Astrocyte of the spinal cord (primary cell): ENCODE results near the gene GOPC.

ENCODE experiments used
- DNase-seq: peaks from one replicate; pipeline ENCODE4 v3.0.0; 2011; ENCODE audit warnings: low read depth, low spot score
- H3K4me3 ChIP-seq: 2 replicates; pipeline ENCODE4 v1.5.1; 2011; ENCODE audit warnings: low read depth, mild to moderate bottlenecking, low read length, moderate library complexity
- in situ Hi-C: cut with HindIII; loops from 2 replicates; pipeline ENCODE4 v1.10.0; 2017; ENCODE audit warnings: low sequenced_read_pairs
- TF ChIP-seq, protein P1 (sequence below): IDR thresholded peaks from 2 replicates; pipeline ENCODE4 v1.5.1; 2012; ENCODE audit warnings: low read depth, mild to moderate bottlenecking, low read length, inconsistent platforms

The GOPC gene

DNA sequence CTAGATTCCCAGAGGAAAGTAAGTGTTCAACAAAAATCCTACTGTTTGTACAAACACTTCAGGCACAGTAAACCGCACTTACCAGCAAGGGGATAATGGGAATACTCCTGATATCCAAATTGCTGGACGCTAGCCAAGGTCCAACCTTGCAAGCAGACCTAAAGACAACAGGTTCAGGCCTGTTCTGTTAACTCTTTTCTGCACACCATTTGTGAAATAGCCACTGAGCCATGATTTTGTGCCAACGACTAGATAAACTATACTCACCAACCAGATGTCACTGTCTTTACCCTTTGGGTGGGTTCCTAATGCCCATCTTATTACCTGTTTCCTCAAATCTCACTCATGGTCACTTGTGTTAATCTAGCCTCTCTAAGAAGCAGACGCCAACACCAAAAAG, 43.5 kb downstream of the GOPC start:
- in situ Hi-C loops: no loop called here
- TF ChIP-seq, protein P1, sequence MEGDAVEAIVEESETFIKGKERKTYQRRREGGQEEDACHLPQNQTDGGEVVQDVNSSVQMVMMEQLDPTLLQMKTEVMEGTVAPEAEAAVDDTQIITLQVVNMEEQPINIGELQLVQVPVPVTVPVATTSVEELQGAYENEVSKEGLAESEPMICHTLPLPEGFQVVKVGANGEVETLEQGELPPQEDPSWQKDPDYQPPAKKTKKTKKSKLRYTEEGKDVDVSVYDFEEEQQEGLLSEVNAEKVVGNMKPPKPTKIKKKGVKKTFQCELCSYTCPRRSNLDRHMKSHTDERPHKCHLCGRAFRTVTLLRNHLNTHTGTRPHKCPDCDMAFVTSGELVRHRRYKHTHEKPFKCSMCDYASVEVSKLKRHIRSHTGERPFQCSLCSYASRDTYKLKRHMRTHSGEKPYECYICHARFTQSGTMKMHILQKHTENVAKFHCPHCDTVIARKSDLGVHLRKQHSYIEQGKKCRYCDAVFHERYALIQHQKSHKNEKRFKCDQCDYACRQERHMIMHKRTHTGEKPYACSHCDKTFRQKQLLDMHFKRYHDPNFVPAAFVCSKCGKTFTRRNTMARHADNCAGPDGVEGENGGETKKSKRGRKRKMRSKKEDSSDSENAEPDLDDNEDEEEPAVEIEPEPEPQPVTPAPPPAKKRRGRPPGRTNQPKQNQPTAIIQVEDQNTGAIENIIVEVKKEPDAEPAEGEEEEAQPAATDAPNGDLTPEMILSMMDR: no peak
- DNase-seq: no peak
- no peak overlapping the region for H3K4me3 ChIP-seq

DNA sequence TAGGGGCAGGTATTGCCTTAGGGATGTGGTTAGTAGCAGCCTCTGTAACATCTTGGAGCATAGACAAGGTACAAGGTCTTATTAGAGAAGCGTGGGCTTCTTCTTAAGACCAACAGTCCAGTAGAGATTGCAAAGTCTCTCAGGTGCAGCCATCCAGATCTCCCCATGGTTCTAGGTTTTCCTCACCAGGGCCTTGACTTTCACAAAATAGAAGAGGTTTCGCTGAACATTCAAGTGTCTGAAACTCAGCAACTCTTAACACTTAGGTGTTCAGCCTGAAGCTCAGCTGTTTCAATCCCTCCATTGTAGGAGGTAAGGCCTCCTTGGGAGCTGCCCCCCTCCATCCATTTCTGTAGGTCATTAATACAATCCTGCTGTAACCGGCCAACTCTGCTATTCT, 44.4 kb downstream of the GOPC start:
- in situ Hi-C loops: no loop called here
- no peak overlapping the region for H3K4me3 ChIP-seq
- TF ChIP-seq, protein P1: no peak
- DNase-seq: no peak

DNA sequence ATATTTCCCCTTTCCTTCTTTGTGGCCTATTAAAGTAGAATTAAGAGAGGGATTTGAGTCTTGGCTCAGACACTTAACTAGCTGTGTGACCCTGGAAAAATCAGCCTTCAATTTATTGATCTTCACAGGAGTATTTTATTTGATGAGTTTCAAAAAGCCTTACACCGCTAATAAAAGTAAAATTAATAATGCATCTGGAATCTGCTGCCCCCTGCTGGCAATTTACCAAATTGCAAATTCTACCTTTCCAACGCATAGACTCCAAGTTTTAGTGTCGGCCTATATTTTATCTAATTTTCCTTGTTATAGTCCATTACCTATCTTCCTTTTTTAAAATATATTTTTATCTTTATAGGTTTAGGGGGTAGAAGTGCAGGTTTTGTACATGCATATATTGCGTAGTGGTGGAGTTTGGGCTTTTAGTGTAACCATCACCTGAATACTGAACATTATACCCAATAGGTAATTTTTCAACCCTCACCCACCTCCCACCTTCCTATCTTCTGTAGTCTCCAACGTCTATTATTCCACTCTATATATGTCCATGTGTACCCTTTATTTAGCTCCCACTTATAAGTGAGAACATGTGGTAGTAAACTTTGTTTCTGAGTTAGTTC, 46.3 kb downstream of the GOPC start:
- H3K4me3 ChIP-seq: no peak overlapping the region
- TF ChIP-seq, protein P1: peak; percentile 68
- in situ Hi-C loops: no loop called here
- peak; percentile 55 for DNase-seq

DNA sequence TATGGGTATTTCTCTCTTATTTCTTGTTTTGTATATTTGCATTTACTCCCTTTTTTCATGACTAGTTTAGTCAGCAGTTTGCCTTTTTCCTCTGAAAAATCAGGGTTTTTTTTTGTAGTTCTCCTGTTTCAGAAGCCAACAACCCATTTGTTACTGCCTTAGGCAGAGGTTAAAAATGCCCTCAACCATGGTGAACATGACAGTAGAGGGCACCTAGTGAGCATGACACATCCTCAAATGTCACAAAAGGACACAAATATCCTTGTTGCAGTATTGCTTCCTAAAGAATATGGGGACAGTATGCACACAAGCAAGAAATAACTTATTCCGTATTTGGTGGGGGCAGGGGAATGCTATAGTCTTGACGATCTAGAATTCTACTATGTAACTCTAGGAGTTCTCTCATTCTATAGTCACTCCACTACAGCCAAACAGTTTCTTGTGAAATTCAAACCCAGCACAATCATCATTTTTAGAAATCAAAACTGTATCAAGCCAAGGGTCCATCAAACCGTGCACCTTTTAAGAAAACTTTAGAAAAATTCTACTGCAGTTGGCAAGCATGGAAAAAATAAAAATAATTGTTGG, 47.0 kb downstream of the GOPC start:
- no peak for DNase-seq
- TF ChIP-seq, protein P1: no peak
- H3K4me3 ChIP-seq: no peak overlapping the region
- in situ Hi-C loops: no loop called here

DNA sequence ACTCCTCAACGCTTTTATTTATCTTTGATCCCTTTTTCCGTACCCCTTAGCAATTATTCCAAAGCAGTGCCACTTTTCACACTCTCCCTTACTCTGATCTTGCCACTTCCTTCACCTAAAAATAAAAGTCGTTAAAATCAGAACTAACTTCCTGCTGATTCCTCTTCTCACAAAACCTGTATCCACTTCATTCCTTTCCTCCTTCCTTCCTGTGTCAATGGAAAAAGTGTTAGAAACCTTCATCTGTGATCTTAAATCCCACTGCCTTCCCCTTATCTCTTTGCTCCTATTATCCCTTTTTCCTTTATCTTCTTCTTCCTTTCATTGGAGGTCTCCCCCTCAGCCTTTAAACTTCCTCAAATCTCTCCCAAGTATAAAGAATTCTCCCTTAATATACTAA, 49.2 kb downstream of the GOPC start:
- no peak overlapping the region for H3K4me3 ChIP-seq
- TF ChIP-seq, protein P1: no peak
- DNase-seq: no peak
- in situ Hi-C loops: no loop called here

DNA sequence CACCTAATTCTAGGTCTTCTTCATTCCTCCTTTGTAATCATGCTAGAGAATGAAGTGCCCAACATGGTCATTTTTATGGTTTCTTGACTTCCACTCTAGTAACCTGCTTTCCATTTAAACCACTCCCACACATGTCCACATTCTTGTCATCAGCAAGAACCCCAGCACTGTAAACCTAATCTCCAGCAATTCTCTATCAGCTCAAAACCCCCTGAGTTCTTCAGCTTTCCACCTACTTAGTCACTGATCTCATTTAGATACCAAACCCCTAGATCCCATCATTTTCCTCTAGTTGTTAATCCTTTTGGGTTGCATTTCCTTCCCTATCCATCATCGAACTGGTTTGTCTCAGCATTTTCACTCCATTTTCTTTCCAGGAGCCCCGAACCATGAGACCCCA, 49.7 kb downstream of the GOPC start:
- in situ Hi-C loops: no loop called here
- TF ChIP-seq, protein P1: no peak
- no peak for DNase-seq

More for the DNA sequence above, 49.7 kb downstream of the GOPC start:
- no peak overlapping the region for H3K4me3 ChIP-seq
